BJ (cell line): ENCODE data around the gene YY1AP1. TPM values are rescaled to one million over a fixed set of nuclear protein-coding genes. Genes with fewer than 3 reads are reported as not detected.
"Not testable (repeated sequence)": the region's sequence is repeated elsewhere in the genome, so short reads cannot be mapped to it uniquely, and the experiment has no call there.

Experiments
- CTCF ChIA-PET: fragments of 350-600 bp; formaldehyde crosslinking; extraction: SDS; loops from one replicate; lab custom pipeline; 2021; ENCODE audit warnings: antibody characterized with exemption, inconsistent platforms; lab: Yijun Ruan, JAX
- POLR2A ChIA-PET: fragments of 300-600 bp; sonication (Branson Sonifier 250); formaldehyde crosslinking; extraction: SDS; loops from one replicate; lab custom pipeline; 2021; ENCODE audit warnings: antibody characterized with exemption; lab: Charles Lee
- DNase-seq: peaks from one replicate; pipeline ENCODE4 v3.0.0-alpha.2; 2011; ENCODE audit warnings: low read depth
- H3K27me3 ChIP-seq: 2 replicates; pipeline ENCODE4 v1.6.0; 2011; ENCODE audit warnings: low read length; ENCODE audit not compliant: control insufficient read depth, insufficient read depth
- H3K36me3 ChIP-seq: 2 replicates; pipeline ENCODE4 v1.5.1; 2011; ENCODE audit warnings: low read length; ENCODE audit not compliant: control insufficient read depth, insufficient read depth
- H3K4me3 ChIP-seq: 2 replicates; pipeline ENCODE4 v1.5.1; 2011; ENCODE audit warnings: low read depth, mild to moderate bottlenecking, control low read depth, low read length
- CTCF ChIP-seq: IDR thresholded peaks from 2 replicates; pipeline ENCODE4 v1.5.1; 2011; ENCODE audit warnings: low read depth, mild to moderate bottlenecking, control low read depth, inconsistent platforms, low read length, moderate library complexity; ENCODE audit not compliant: insufficient read depth
- polyA plus RNA-seq: library from polyadenylated mRNA; depleted of rRNA; stranded (reverse); fragments of >200 nt; gene quantifications from 2 replicates; pipeline ENCODE4 v1.2.3, GENCODE V29; 2011

YY1AP1 gene
- polyA plus RNA-seq, 1 experiment, result 57.7 TPM

GRCh38 chr1:155706139-155706538, 17.6 kb upstream of the YY1AP1 start:
- no peak for TF ChIP-seq CTCF
- ChIA-PET POLR2A (no interaction called here), CTCF (interaction anchor here (0.6 kb wide), 2 partner anchors 204 to 382 kb away, joined by 3 read pairs; no protein-coding TSS in a partner anchor)
- no peak for DNase-seq
- Histone ChIP-seq H3K4me3 (no peak overlapping the region), H3K27me3 (no peaks in the 10 kb centered on the region), H3K36me3 (no peaks in the 10 kb centered on the region)

GRCh38 chr1:155704414-155704813, 15.8 kb upstream of the YY1AP1 start:
- POLR2A ChIA-PET, H3K4me3 ChIP-seq, H3K36me3 ChIP-seq, H3K27me3 ChIP-seq, DNase-seq: not testable (repeated sequence)
- CTCF ChIA-PET, result interaction anchor here (1.1 kb wide), 1 partner anchor 25 kb away, joined by 3 read pairs; no protein-coding TSS in a partner anchor

- ChIA-PET POLR2A (no interaction called here), CTCF (no interaction called here)
- no peak for DNase-seq
- H3K27me3 ChIP-seq, result no peaks in the 10 kb centered on the region
- H3K4me3 ChIP-seq, result no peak overlapping the region
- TF ChIP-seq CTCF, result no peak
- H3K36me3 ChIP-seq, result no peaks in the 10 kb centered on the region
Observed at GRCh38 chr1:155703216-155703615, 14.6 kb upstream of the YY1AP1 start.

- H3K27me3 ChIP-seq, POLR2A ChIA-PET, DNase-seq, CTCF ChIA-PET, H3K36me3 ChIP-seq, H3K4me3 ChIP-seq: not testable (repeated sequence)
Observed at GRCh38 chr1:155701675-155702074, 13.1 kb upstream of the YY1AP1 start.

- DNase-seq, H3K4me3 ChIP-seq, H3K27me3 ChIP-seq, H3K36me3 ChIP-seq, CTCF ChIA-PET, POLR2A ChIA-PET: not testable (repeated sequence)
Observed at GRCh38 chr1:155699062-155699461, 10.5 kb upstream of the YY1AP1 start.

GRCh38 chr1:155698382-155699038, 9.9 kb upstream of the YY1AP1 start:
- DNase-seq, result peak; percentile 25
- H3K4me3 ChIP-seq, result no peak overlapping the region
- no peaks in the 10 kb centered on the region for H3K27me3 ChIP-seq
- no peak for TF ChIP-seq CTCF
- ChIA-PET POLR2A (no interaction called here), CTCF (no interaction called here)
- no peaks in the 10 kb centered on the region; the same call in 1 of the 2 replicates for H3K36me3 ChIP-seq

- H3K4me3 ChIP-seq, H3K27me3 ChIP-seq, POLR2A ChIA-PET, CTCF ChIA-PET, DNase-seq, H3K36me3 ChIP-seq: not testable (repeated sequence)
Observed at GRCh38 chr1:155697616-155698015, 9.0 kb upstream of the YY1AP1 start.
